Caco-2 (cell line): ENCODE measurements around the gene RAB33B. TPM values are rescaled to one million over a fixed set of nuclear protein-coding genes. Genes with fewer than 3 reads are reported as not detected.

Experiments
- BruUV-seq: library from RNA; stranded (reverse); fragments of 400-500 nt; replicated peaks from 2 replicates; lab custom pipeline; 2021; lab: Mats Ljungman, UMichigan
- CTCF ChIA-PET: fragments of 300-600 bp; sonication (Branson Sonifier 250); formaldehyde crosslinking; loops from one replicate; lab custom pipeline; 2022; ENCODE audit warnings: antibody characterized with exemption; lab: Charles Lee
- POLR2A ChIA-PET: fragments of 300-600 bp; sonication (Branson Sonifier 250); formaldehyde crosslinking; loops from one replicate; lab custom pipeline; 2022; ENCODE audit warnings: antibody characterized with exemption; lab: Charles Lee
- DNase-seq, 2 experiments: peaks; one replicate each; pipeline versions ENCODE4 v3.0.0 to v3.0.0-alpha.2; 2020 to 2022
- H3K27me3 ChIP-seq: replicated peaks from 2 replicates; pipeline ENCODE4 v1.6.0; 2011; ENCODE audit warnings: low read length; ENCODE audit not compliant: control insufficient read depth, insufficient read depth
- H3K36me3 ChIP-seq: 2 replicates; pipeline ENCODE4 v1.5.1; 2011; ENCODE audit warnings: low read length; ENCODE audit not compliant: control insufficient read depth, insufficient read depth
- H3K4me1 ChIP-seq: fragments of 250-450 bp; sonication (Bioruptor Pico); 2 replicates; pipeline ENCODE4 v1.5.1; 2020; ENCODE audit warnings: mild to moderate bottlenecking
- H3K4me3 ChIP-seq: 2 replicates; pipeline ENCODE4 v1.5.1; 2011; ENCODE audit warnings: low read depth, mild to moderate bottlenecking, control low read depth, low read length
- H3K9me3 ChIP-seq: fragments of 250-450 bp; sonication (Bioruptor Pico); 2 replicates; pipeline ENCODE4 v1.5.1; 2020; ENCODE audit warnings: mild to moderate bottlenecking, moderate library complexity
- H3K27ac Mint-ChIP-seq: one replicate; pipeline ENCODE4 v1.8.0; 2022; ENCODE audit warnings: mixed read lengths; ENCODE audit not compliant: unreplicated experiment
- H3K27me3 Mint-ChIP-seq: one replicate; pipeline ENCODE4 v1.8.0; 2022; ENCODE audit warnings: mixed read lengths; ENCODE audit not compliant: insufficient read depth, unreplicated experiment
- H3K36me3 Mint-ChIP-seq: one replicate; pipeline ENCODE4 v1.8.0; 2022; ENCODE audit warnings: mild to moderate bottlenecking, mixed read lengths; ENCODE audit not compliant: insufficient read depth, unreplicated experiment
- H3K4me1 Mint-ChIP-seq: one replicate; pipeline ENCODE4 v1.8.0; 2022; ENCODE audit warnings: low read depth, mixed read lengths; ENCODE audit not compliant: unreplicated experiment
- H3K4me3 Mint-ChIP-seq: one replicate; pipeline ENCODE4 v1.8.0; 2022; ENCODE audit warnings: mild to moderate bottlenecking, moderate library complexity, mixed read lengths; ENCODE audit not compliant: unreplicated experiment
- H3K9me3 Mint-ChIP-seq: one replicate; pipeline ENCODE4 v1.8.0; 2022; ENCODE audit warnings: mixed read lengths; ENCODE audit not compliant: unreplicated experiment
- CTCF ChIP-seq, 2 experiments: fragments of 200-600 bp in 1 of 2; IDR thresholded peaks; 1 replicate in 1 of 2; 2 replicates in 1 of 2; pipeline versions ENCODE4 v1.5.1 to v1.8.0; 2011 to 2022; ENCODE audit warnings: antibody characterized with exemption in 1 of 2, control low read depth in 1 of 2, inconsistent platforms in 1 of 2, low read depth in 1 of 2, low read length in 1 of 2, mild to moderate bottlenecking in 1 of 2, moderate library complexity in 1 of 2; ENCODE audit not compliant: insufficient read depth in 1 of 2, severe bottlenecking in 1 of 2, unreplicated experiment in 1 of 2
- intact Hi-C: fragments of 100-400 bp; cut with micrococcal nuclease; formaldehyde crosslinking; loops from one replicate; pipeline ENCODE4 v1.10.0; 2022; ENCODE audit not compliant: unreplicated experiment
- total RNA-seq: library from RNA; stranded (reverse); gene quantifications from 2 replicates; pipeline ENCODE4 v1.2.3, GENCODE V29; 2022

RAB33B gene
- total RNA-seq, 1 experiment from 2014 or later, result 10.1 TPM

GRCh38 chr4:139416073-139416673 lies 37.7 kb upstream of the RAB33B start:
- H3K4me3 ChIP-seq, result no peak overlapping the region
- H3K4me3 Mint-ChIP-seq, result no peak overlapping the region
- no peaks in the 10 kb centered on the region for H3K9me3 Mint-ChIP-seq
- H3K4me1 Mint-ChIP-seq, result peaks cover 8% of the 10 kb centered on the region
- H3K27ac Mint-ChIP-seq, result no peak overlapping the region
- peak; percentile 23 to 42 for TF ChIP-seq CTCF (IDR thresholded peaks at IDR 0.05; ENCODE audit: insufficient read depth in 1 of 2, low read depth in 1 of 2, low read length in 1 of 2, severe bottlenecking in 1 of 2, unreplicated experiment in 1 of 2)
- peaks cover 30% of the 10 kb centered on the region for H3K36me3 Mint-ChIP-seq
- H3K36me3 ChIP-seq, result no peaks in the 10 kb centered on the region; the same call in 1 of the 2 replicates
- POLR2A ChIA-PET, result no interaction called here
- peak in 1 of 2 experiments; percentile 43 for DNase-seq
- no peaks in the 10 kb centered on the region for H3K27me3 ChIP-seq
- CTCF ChIA-PET, result no interaction called here
- no peaks in the 10 kb centered on the region for H3K4me1 ChIP-seq
- peaks cover 6% of the 10 kb centered on the region for H3K9me3 ChIP-seq
- no peaks in the 10 kb centered on the region for H3K27me3 Mint-ChIP-seq
- no TSS peak for BruUV-seq
- intact Hi-C loops, result loop anchor here (1.0 kb wide), 2 partner anchors 93 to 217 kb away; no protein-coding TSS in a partner anchor

- CTCF ChIA-PET, result no interaction called here
Measured at GRCh38 chr4:139419388-139419914, 34.5 kb upstream of the RAB33B start.

GRCh38 chr4:139420652-139421051 lies 33.3 kb upstream of the RAB33B start:
- Mint-ChIP-seq H3K27me3 (no peaks in the 10 kb centered on the region), H3K27ac (no peak overlapping the region), H3K4me1 (peaks cover 8% of the 10 kb centered on the region), H3K9me3 (peaks cover 9% of the 10 kb centered on the region), H3K4me3 (no peak overlapping the region), H3K36me3 (peaks cover 21% of the 10 kb centered on the region)
- ChIA-PET CTCF (no interaction called here), POLR2A (no interaction called here)
- Histone ChIP-seq H3K4me1 (no peaks in the 10 kb centered on the region), H3K9me3 (no peaks in the 10 kb centered on the region), H3K36me3 (no peaks in the 10 kb centered on the region; the same call in 1 of the 2 replicates), H3K27me3 (no peaks in the 10 kb centered on the region), H3K4me3 (no peak overlapping the region)
- no TSS peak for BruUV-seq
- TF ChIP-seq CTCF (IDR thresholded peaks at IDR 0.05; ENCODE audit: insufficient read depth in 1 of 2, low read depth in 1 of 2, low read length in 1 of 2, severe bottlenecking in 1 of 2, unreplicated experiment in 1 of 2), result no peak
- intact Hi-C loops, result no loop called here
- DNase-seq, result no peak

More at GRCh38 chr4:139419388-139419914, 34.5 kb upstream of the RAB33B start:
- Histone ChIP-seq H3K4me3 (no peak overlapping the region), H3K9me3 (peaks cover 4% of the 10 kb centered on the region), H3K27me3 (no peaks in the 10 kb centered on the region), H3K4me1 (no peaks in the 10 kb centered on the region), H3K36me3 (no peaks in the 10 kb centered on the region; the same call in 1 of the 2 replicates)
- peaks cover 8% of the 10 kb centered on the region for H3K4me1 Mint-ChIP-seq
- H3K27ac Mint-ChIP-seq, result no peak overlapping the region
- peaks cover 28% of the 10 kb centered on the region for H3K36me3 Mint-ChIP-seq
- H3K9me3 Mint-ChIP-seq, result peaks cover 9% of the 10 kb centered on the region
- TF ChIP-seq CTCF (IDR thresholded peaks at IDR 0.05; ENCODE audit: insufficient read depth in 1 of 2, low read depth in 1 of 2, low read length in 1 of 2, severe bottlenecking in 1 of 2, unreplicated experiment in 1 of 2), result no peak
- no peak for DNase-seq
- no peak overlapping the region for H3K4me3 Mint-ChIP-seq
- BruUV-seq, result no TSS peak
- no peaks in the 10 kb centered on the region for H3K27me3 Mint-ChIP-seq
- intact Hi-C loops, result no loop called here
- POLR2A ChIA-PET, result no interaction called here
